Measurements from ENCODE around the gene TRMT44.

- no peak for TF ChIP-seq POLR2A (IDR thresholded peaks at IDR 0.05)
- no peak for TF ChIP-seq CTCF (IDR thresholded peaks at IDR 0.05)
- TF ChIP-seq POLR2AphosphoS5 (IDR thresholded peaks at IDR 0.05) = no peak
These were observed 21.0 kb downstream of the TRMT44 start for GRCh38 chr4:8461616-8462015.
